Endometrial microvascular endothelial cells (primary cell): Measurements from ENCODE around the gene MECP2. TPM values are rescaled to one million over a fixed set of nuclear protein-coding genes. Genes with fewer than 3 reads are reported as not detected.
"Not testable (repeated sequence)": the region's sequence is repeated elsewhere in the genome, so short reads cannot be mapped to it uniquely, and the experiment has no call there.

ENCODE experiments used
- in situ Hi-C: cut with HindIII; loops from 2 replicates; pipeline ENCODE4 v1.10.0; 2017; ENCODE audit warnings: low sequenced_read_pairs, low pct_unique_long_range_greater_than_20kb; ENCODE audit errors: inconsistent ontology term
- total RNA-seq: library from RNA; depleted of rRNA; stranded (reverse); fragments of >200 nt; gene quantifications from one replicate; pipeline ENCODE4 v1.2.3, GENCODE V29; 2015; ENCODE audit errors: inconsistent ontology term

MECP2 gene
- total RNA-seq, 1 donor from 2014 or later = 20.5 TPM

DNA sequence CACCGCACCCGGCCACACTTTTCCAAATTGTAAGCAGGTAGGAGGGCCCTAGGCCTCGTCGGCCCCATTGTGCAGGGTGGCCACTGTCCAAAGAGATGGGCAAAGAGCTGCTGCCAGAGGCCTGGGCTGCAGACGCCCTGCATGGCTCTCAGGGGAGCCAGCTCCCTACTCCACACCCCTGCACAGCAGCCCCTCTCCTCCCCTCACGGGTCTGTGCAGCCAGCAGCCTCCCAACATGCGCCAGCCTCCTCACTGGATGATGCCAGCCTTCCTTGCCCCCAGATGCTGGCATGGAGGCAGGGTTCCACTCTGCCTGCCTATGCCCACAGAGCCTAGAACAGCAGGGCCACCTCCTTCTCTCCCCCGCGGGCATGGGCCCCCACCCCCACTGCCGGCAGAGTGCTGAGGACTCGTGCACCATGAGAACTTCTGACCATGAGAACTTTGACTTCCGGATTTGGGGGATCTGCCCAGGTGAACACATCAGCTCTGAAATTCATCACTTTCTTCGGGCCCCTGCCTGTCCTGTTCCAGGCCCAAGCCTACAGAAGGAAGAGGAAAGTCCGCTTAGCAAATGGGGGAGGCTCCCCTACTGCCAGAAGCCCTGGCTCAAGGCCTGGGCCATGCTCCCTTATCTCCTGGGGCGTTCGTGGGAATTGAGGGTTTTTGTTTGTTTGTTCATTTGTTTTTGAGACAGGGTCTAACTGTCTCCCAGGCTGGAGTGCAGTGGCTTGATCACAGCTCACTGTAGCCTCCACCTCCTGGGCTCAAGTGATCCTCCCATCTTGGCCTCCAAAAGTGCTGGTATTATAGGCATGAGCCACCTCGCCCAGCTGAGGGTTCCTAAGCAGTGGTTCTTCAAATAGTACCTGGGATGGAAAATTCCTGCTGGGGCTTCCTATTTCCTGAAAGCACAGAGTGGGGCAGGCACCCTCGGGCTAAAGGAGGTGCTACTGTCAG, 85.9 kb downstream of the MECP2 start:
- in situ Hi-C loops = no loop called here

DNA sequence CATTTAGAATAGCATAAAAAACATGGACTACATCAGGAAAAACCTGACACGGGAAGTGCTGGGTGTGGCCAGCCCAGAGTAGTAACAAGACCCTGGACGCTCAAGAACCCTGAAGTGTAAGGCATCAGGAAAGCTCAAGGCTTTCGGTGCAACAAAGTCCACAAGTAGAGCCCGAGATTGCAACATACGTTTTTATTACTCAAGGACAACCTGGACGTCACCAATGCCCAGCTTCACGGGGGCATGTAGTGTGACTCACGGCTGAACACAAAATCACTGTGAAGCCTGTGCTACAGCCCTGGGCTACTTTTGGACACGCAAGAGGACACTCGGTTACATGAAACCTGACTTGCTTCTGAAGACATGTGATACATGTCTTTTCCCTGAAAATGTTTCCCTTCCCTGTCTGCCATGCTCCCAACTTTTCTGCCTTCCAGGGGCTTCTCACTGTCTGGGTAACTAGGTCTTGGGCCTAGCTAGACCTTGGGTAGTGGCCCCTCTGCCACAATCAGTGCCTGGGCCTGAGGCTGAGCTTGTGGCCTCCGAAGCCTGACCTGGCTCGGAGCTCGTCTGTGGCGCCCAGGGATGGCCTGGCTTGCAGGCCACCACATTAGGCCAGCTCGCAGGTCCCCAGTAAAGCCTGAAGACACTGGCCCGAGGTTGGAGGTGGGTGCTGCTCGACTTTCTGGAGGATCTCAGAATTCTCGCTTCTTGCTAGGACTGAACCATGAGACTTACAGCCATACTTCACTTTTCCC, 87.0 kb downstream of the MECP2 start:
- in situ Hi-C loops = no loop called here

DNA sequence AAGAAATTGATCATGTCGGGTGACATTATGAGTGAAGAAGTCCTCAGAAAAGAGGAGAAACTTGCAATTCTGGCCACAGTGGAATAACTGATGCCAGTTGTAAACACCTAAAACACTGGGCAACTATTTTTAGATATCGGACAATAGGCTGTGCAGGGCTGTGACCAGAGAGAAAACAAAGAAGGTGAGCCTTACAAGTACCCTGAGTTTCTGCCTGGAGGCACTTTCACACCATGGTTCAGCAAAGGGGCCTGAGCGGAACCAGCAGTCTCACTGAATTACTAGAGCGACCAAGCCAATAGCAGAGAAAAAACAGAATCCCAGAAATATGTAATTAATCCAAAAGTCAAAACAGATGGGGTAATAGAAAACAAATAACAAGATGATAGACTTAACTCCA, 89.0 kb downstream of the MECP2 start:
- in situ Hi-C loops = no loop called here

DNA sequence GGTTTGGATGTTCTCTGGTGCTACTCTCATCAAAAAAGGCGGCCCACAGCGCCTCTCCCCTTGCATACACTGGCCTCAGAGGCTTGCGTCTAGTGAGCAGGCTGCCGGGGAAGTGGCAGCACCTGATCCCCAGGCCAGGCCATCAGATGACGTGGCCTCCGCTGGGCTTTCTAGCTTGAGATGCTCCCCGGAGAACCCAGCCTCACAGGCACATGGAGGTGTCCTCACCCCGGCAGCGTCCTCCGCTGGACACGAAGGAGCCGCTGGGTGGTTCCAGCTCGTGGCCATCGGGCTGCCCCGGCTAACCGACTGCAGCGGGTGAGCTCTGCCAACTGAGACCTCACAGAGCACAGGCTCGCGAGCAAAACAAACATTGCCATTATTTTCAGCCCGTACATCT, 90.6 kb downstream of the MECP2 start:
- in situ Hi-C loops = no loop called here

GRCh38 chrX:154004315-154004714, 93.2 kb downstream of the MECP2 start:
- in situ Hi-C loops = no loop called here

GRCh38 chrX:154002215-154002719, 95.2 kb downstream of the MECP2 start:
- in situ Hi-C loops = no loop called here

GRCh38 chrX:154000051-154000450, 97.5 kb downstream of the MECP2 start:
- in situ Hi-C loops = no loop called here

DNA sequence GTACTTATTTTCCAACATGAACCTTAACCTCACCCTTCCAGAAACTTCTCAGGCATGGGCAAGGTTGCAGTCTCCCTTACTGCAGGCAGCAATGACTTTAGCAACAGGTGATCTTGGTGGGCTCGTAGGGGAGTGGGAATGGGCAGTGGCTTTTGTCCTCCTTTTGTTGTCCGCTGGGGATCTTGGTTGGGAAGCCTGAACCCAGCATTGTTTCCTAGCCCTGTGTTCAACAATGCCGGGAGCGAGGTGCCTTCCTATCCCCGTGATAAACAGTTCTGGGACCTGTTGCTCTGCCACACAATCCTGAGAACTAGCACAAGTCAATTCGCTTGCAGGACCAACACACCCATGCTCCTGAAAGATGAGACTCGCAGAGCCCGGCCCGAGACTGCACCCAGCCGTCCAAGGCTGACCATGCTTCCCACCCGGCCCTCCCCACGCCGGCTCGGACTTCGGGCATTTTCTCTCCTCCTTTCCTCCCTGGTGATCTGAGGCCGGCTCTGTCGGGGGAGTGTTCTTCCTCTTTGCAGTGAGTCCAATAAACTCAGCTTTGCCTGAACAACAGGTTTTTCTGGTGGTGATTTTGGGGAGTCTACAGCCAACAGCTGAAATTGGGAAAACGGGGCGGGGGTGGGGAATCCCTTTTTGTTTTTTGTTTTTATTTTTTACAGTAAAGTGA, 98.0 kb downstream of the MECP2 start:
- in situ Hi-C loops = no loop called here

DNA sequence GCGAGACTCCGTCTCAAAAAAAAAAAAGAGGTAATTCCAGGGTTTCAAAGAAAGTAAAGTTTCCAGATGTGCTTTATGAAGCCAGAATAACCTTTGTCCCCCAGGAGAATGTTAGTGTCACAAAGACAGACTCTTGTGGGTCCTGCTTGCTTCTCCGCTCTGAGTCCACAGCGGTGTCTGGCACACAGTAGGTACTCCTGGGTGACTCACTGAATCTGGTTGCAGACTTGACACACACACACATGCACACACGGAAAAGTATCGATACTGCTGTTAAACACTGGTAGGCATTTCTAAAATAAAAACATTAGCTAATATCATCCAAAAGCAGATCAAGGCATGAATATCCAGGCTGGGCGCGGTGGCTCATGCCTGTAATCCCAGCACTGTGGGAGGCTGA, 102.0 kb downstream of the MECP2 start:
- in situ Hi-C loops = no loop called here

DNA sequence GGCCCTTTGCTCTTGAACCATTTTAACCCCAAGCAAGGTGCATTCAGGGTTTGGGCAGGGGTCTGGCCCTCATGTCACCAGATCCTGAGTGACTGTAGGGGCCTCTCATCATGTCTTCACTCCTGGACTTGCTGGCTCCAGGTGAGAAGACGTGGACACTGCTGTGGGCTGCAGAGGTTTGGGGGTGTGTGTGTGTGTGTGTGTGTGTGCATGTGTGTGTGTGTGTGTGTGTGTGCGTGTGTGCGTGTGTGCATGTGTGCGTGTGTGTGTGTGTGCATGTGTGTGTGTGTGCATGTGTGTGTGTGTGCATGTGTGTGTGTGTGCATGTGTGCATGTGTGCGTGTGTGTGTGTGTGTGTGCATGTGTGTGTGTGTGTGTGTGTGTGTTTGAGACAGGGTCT, 103.1 kb downstream of the MECP2 start:
- in situ Hi-C loops = not testable (repeated sequence)

DNA sequence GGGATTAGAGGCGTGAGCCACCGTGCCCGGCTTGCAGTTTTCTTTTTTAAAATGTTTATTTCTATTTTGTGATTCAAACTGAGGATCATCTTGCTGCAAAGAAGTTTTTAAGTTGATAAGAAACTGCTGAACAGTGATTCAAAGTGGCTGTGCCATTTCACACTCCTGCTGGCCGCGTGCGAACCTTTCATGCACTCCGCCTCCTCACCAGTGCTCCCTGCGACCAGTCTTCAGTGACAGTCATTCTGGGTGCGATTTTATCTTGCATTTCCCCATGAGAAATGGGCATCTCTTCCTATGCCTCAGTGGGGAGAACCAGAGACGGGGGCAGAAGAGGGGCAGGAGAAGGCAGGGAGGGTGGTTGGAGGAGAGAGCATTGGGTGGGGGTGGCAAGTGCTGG, 103.5 kb downstream of the MECP2 start:
- in situ Hi-C loops = no loop called here

DNA sequence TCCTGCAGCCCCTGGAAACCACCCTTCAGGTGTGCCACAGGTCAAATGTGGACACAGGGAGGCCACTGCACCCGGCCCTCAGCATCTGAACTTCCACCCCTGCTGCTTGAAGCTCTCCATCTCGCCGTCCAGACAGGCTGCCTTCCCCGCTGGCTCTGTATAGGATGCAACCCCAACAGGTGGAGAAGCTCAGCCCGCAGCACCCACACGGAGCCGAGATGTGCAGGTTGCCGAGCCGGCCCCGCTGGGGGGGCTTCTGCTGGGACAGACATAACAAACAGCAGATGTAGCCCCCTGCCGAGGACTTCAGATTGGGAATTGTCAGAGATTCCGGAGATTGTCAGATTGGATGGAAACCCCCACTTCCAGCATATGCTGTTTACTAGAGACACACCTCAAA, 104.4 kb downstream of the MECP2 start:
- in situ Hi-C loops = no loop called here

DNA sequence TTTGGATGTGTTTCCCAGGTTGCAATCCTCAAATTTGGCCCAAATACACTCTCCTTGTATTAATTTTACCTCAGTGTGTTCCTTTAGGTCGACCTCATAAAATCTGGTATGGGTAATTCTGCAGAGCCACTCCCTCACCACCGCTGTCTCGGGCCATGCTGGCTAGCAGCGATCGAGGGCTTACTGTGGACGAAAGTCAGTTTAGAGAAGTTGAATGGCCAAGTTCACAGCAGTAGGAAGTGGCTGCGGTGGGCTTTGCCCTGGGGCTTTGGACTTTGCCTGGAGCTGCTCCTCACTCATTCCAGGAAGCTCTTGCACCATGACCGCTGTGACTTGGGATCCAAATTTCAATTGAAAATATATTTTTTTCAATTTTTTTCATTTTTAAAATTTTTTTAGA, 105.3 kb downstream of the MECP2 start:
- in situ Hi-C loops = no loop called here

GRCh38 chrX:153991013-153991580, 106.4 kb downstream of the MECP2 start:
- in situ Hi-C loops = no loop called here

DNA sequence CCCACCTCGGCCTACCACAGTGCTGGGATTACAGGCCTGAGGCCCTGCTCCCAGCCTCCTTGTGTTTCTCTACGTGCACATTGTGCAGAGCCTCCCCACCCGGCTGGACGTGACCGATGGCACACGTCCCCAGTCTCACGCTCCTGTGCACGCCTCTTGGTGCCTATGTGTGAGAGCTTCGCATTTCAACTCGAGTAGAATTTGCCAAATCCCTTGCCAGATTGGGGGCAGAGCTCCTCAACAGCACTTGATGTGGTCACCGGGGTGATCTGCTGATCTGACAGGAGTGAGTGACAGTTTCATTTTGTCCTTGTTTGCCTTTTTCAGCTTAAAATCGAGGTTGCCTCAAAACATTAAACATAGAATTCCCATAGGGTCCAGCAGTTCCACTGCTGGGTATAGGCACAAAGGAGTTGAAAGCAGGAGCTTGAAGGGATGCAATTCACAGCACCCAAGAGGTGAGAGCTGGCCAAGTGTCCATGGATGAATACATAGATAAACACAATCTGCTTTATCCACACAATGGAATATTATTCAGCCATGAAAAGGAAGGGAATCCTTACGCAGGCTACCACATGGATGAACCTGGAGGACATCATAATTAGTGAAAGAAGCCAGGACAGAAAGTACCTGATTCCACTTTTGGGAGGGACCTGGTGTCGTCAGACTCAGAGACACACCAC, 107.4 kb downstream of the MECP2 start:
- in situ Hi-C loops = no loop called here

GRCh38 chrX:153988493-153988892, 109.0 kb downstream of the MECP2 start:
- in situ Hi-C loops = no loop called here

DNA sequence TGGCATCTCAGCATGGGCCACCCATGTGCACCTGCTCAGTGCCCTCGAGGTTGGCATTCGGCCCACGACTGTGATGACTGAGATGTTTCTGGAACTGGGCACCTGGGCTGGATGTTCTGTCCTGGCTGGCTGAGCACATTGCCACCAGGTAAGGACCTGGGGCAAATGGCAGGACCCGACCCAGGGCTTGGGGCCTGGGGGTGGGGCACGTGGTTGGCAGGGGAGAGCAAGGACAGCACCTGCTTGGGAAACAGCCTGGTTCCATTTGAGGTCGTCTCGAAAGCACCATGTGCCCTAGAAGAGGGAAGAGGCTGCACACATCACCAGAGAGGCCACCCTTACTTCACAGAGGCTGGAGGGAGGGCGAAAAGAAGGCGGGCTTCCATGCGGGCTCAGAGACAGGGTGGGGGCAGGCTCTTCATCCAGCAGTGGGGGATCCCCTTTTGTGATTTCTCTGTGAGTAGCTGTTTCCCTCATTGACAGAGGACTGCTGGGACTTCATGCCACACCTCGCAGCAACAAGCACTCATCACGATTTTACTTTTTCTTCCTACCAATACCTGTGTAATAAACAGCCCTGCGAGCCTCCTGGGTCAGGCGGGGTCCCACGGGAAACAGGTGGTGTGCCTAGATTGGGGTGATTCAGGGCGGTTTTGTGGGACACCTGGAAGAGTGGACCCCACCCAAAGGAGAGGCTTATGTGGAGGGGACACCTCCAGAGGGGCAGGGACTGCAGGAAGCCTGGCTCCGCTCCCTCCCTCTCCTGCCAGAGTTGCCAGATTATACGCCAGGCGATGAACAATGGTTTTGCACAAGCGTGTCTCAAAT, 113.0 kb downstream of the MECP2 start:
- in situ Hi-C loops = no loop called here

GRCh38 chrX:153983321-153983801, 114.2 kb downstream of the MECP2 start:
- in situ Hi-C loops = no loop called here
